ENCODE results near the gene PLAAT4. TPM values are rescaled to one million over a fixed set of nuclear protein-coding genes. Genes with fewer than 3 reads are reported as not detected.
"Not testable (repeated sequence)": the region's sequence is repeated elsewhere in the genome, so short reads cannot be mapped to it uniquely, and the experiment has no call there.

PLAAT4 gene
- polyA plus RNA-seq, 4 donors: 10.2 to 19.9 (median 12.1) TPM

DNA sequence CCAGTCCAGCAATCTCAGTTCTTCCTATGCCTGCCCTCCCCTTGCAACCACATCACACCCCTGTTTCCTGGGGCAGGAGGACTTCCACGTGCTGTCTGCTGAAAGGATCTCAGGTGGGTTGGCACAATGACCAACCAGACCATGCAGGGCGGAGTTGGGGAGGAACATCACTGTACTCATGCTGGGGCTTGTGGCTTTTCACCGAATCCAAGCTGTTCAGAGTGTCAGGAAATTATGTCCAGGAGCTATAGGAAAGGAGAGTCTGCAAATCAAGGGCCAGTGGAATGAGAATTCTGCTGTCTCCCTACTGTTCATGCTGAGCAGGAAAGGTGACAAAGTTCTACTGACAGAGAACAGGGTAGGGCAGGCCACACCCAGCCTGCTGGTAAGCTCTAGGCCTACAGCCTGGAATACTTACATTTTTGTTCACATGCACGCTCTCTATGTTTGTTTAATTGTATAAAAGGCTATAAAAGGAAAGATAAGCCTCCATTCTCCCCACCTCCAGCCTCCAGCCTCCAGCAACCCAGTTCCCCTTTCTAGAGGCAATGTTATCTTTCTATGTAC lies 28.3 kb downstream of the PLAAT4 start:
- no peak for DNase-seq (ENCODE audit: low read depth in 4 of 4, low spot score in 3 of 4)

DNA sequence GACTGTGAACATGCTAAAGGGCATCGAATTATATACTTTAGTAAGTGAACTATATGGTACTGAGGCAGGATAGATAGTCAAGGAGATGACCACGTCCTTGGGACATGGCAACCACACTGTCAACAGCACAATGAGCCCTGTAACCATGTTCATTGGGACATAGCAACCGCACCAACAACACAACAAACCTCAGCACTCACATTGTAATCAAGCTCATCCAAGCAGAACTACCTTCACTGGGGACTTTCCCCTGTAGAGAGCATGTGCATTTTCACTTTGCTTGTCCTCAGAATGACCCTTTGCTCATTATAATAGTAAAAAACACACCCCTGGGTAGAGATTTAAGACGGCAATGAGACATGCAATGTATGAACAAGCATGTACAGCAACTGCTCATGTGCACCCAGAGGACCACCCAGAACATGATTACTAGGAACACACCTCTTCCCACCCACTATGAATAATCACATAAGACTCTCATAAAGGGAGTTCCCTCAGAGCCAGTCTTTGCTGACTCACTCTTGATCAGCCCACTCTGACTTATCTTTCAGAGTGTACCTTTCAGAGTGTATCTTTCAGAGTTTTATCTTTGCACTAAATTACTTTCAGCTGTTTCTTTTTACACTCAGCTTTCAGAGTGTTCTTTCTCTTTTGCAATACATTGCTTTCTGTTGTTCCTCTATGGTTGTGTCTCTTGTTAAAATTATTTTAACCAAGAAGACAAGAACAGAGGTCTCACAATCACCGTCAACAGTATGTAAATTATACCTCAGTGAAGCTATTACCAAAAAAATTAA lies 30.6 kb downstream of the PLAAT4 start:
- DNase-seq (ENCODE audit: low read depth in 4 of 4, low spot score in 3 of 4): peak in 2 of 4 donors; percentile 43 to 65

DNA sequence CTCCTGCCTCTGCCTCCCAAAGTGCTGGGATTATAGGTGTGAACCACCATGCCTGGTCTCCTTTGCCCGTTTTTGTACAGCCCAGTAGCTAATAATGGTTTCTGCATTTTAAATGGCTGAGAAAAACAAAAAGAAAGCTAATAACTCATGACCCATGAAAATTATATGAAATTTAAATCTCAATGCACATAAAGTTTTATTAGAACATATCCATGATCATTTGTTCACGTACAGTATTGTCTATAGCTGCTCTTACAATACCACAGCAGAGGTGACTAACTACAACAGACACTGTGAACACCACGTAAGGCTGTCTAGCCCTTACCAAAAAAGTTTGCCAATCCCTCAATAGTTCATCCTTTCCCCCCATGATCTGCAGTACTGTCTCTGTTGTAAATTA lies 33.0 kb downstream of the PLAAT4 start:
- DNase-seq (ENCODE audit: low read depth in 4 of 4, low spot score in 3 of 4): no peak

DNA sequence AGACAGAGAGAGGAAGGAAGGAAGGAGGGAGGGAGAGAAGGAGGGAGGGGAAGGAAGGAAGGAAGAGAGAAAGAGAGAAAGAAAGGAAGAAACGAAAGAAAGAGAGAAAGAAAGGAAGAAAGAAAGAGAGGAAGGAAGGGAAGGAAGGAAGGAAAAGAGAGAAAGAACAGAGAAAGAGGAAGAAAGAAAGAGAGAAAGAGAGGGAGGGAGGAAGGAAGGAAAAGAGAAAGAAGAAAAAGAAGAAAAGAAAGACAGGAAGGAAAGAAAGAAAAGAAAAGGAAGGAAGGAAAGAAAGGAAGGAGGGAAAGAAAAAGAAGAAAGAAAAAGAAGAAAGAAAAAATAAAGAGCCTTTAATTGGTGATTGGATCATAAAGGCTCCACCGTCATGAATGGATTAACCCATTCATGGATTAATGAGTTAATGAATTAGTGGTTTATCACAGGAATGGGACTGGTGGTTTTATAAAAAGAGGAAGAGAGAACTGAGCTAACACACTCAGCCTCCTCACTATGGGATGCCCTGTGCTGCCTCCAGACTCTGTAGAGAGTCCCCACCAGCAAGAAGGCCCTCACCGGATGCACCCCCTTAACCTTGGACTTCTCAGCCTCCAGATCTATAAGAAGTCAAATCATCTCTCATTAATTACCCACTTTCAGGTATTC lies 35.5 kb downstream of the PLAAT4 start:
- no peak for DNase-seq (ENCODE audit: low read depth in 4 of 4, low spot score in 3 of 4)

DNA sequence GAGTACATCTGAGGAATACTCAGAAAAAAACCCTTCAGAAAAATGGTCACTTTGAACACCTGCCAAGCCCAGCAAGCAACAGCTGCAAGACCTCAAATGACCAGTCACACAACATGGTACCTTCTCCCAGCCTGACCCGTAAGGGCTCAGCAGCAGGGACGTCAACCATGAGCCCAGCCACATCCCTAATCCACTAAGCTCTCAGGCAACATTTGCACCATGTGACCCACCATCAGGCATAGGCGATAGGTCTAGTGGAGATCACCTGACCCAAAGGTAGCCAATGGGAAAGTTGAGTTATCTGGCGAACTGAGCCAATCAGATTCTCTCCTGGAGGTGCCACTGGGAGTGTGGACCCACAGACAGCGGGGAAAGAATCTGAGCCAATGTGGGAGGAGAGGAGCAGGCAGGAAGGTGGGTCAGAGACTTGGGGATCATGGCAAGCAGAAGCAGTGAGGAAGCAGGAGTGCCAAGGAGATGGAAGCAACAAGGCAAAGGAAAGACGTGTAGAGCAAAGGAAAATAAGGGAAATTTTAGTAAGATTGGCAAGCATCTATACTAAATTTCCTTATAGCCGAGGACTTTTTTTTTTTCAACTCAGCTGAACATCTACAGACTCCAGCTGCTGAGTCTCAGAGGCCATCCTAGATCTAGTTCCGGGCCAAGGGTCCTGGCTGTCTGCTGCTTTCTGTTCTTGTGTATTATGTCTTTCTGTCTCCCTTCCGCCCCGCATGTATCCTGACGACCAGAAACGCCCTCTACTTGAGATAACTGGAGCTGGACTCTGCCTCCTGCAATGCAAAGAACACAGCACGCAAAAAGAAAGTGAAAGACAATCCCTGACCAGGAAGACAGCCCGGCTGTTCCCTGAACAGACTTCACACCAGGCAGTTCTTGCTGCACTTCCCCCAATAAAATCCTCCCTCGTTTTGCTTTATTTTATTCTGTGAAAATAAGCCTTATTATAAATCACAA lies 37.6 kb downstream of the PLAAT4 start:
- peak; percentile 35 to 50 (median 48) for DNase-seq (ENCODE audit: low read depth in 4 of 4, low spot score in 3 of 4)

DNA sequence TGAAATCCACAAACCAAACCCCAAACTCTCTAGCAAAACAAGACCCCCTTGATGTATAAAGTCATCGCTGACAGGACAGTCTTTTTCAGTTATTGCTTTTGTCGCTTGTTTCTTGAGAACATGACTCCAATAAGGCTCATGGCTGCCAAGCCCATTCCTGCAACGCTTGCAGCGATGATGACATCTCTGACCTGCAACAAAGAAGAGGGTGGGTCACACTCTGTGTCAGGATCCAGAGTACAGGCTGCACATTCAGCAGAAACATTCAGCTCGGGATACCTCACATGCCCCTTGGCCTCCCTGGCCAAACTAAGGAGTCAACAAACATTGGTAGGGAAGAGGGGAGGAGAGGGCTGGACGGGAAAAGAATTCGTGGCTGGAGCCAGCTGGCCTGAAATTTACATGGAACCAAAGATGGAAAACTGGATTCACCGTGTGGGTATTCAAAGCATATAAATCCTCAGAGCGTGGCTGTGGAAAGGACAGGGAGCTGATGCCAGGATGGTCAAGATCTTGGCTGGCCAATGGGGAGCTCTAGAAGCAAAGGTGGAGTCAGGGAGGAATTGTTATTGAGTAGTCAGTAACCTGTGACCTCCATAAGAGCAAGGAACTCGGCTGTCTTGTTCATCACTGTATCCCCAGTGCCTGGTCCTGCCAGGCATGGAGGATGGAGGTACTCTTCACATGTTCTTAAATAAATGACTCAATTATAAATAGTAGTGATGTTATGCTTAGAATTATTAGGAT lies 38.4 kb downstream of the PLAAT4 start:
- no peak for DNase-seq (ENCODE audit: low read depth in 4 of 4, low spot score in 3 of 4)

DNA sequence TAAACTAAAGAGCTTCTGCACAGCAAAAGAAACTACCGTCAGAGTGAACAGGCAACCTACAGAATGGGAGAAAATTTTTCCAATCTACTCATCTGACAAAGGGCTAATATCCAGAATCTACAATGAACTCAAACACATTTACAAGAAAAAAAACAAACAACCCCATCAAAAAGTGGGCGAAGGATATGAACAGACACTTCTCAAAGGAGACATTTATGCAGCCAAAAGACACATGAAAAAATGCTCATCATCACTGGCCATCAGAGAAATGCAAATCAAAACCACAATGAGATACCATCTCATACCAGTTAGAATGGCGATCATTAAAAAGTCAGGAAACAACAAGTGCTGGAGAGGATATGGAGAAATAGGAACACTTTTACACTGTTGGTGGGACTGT lies 42.3 kb downstream of the PLAAT4 start:
- DNase-seq (ENCODE audit: low read depth in 4 of 4, low spot score in 3 of 4): not testable (repeated sequence)

DNA sequence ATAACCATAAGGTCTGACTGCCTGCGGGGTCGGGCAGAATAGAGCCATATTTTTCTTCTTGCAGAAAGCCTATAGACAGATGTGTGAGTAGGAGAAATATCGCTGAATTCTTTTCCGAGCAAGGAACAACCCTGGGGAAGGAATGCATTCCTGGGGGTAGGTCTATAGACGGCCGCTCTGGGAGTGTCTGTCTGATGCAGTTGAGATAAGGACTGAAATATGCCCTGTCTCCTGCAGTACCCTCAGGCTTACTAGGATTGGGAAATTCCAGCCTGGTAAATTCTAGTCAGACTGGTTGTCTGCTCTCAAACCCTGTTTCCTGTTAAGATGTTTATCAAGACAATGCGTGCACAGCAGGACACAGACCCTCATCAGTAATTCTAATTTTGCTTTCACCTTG lies 44.6 kb downstream of the PLAAT4 start:
- DNase-seq (ENCODE audit: low read depth in 4 of 4, low spot score in 3 of 4): not testable (repeated sequence)

DNA sequence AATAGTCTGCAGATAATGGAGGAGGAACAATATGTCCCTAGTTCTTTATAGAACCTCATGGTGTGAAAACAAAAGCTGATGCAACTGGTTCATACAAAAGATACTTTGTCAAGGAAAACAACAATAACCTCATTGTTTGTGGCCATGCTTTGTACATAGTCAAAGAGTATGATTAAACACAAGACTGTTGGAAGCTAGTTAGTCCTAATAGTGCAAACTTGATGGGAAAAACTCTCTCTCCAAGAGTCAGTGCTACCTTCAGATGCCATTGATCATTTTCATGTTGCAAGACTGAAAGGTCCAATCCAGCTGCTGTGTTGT lies 46.7 kb downstream of the PLAAT4 start:
- DNase-seq (ENCODE audit: low read depth in 4 of 4, low spot score in 3 of 4): no peak

DNA sequence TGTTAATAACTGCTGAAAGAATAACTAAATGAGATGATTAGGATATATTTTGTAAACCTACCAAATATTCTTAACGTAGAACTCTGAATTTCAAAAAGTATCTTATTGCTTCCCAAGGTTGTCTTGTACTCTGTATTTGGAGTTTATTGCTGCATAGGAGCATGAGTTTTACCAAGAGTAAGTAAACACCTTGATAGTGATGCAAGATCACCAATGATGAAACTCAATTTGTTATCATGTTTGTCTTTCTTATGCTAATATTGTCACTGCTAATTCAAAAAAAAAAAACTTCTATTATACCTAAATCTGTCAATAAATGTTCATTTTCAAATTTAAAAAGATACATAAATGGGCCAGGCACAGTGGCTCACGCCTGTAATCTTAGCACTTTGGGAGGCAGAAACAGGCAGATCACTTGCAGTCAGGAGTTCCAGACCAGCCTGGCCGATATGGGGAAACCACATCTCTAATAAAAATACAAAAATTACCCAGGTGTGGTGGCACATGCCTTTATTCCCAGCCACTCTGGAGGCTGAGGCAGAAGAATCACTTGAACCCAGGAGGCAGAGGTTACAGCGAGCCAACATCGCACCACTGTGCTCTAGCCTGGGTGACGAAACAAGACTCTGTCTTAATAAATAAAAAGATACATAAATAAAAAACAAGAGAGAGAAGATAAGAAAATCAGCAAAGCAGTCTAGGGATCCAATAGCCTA lies 50.0 kb downstream of the PLAAT4 start:
- DNase-seq (ENCODE audit: low read depth in 4 of 4, low spot score in 3 of 4): no peak

DNA sequence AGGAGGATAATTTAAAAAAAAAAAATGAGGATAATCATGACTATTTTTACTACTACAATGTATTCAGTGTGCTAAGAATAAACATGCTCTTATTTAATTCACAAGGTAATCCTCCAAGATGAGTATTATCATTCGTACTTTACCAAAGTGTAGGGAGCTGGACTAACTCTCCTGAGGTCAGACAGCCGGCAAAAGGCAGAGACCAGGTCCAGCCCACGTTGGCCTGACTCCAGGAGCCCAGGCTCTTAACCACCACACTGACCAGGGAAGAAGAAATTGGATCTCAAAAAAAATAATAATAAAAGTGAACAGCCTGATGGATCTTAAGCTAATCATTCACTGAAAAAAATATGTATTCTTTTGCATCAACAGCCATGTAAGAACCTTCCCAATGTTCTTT lies 52.4 kb downstream of the PLAAT4 start:
- DNase-seq (ENCODE audit: low read depth in 4 of 4, low spot score in 3 of 4): no peak

DNA sequence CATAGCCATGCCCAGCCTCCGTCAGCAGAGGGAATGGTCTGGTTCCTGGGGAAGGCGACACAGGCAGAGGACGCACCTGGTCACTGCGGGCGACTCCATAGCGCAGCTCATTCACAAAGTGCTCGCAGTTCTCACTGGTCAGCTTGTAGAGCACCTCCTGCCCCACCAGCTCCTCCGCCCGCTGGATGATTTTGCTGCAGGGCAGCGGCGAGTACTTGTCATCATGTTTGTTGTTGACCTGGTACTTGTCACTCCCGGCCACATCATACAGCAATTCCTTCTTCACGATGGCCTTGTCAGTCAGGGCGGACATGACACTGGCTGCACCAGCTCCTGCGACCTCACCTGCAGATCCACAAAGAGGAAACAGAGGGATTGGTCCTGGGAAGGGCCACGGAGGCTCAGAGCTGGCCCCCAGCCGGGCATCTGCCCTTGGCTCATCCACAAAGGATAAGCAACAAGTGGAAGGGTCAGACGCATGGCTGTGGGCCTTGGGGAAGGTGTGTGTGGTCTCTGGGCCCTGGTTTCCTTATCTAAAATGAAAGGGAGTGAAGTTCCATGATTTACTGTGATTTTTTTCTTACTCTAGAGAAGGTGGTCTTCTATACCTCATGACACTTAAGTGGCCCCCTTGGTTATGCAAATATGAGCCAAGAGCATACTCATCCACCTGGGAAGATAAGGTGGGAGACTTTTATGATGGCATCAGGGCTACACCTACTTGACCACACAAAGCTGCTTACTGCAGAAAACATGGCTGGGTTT lies 53.6 kb downstream of the PLAAT4 start:
- DNase-seq (ENCODE audit: low read depth in 4 of 4, low spot score in 3 of 4): no peak

DNA sequence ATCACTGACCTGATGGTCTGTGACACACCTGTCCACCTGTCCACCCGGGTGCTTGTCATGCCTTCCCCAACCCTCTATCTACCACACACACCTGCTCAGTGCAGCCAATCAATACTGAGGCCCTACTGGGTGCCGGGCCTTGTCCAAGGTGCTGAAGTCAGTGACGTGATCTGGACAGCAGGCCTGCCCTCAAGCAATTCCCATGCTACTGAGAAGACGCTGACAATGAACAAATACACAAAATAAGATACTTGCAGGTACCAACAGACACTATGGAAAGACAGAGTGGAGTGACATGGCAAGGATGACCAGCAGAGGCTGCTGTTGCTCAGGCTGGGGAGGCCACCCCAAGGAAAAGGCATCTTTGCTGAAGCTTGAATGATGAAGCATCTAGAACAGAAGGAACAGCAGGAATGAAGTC lies 56.4 kb downstream of the PLAAT4 start:
- no peak for DNase-seq (ENCODE audit: low read depth in 4 of 4, low spot score in 3 of 4)

DNA sequence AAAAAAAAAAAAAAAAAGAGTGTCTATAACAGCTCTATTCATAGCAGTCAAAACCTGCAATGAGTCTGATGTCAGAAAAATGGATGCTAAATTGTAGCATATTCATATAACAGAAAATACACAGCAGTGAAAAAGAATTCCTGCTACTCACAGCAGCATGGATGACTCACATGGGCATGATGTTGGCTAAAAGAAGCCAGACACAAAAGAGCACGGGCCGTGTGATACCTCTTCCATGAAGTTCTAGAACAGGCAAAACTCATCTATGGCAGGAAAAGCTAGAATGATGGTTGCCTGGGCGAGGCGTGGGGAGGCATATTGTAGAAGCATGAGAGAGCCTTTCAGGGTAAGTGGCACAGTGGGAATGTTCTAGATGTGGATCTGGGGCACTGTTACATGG lies 58.7 kb downstream of the PLAAT4 start:
- DNase-seq (ENCODE audit: low read depth in 4 of 4, low spot score in 3 of 4): no peak

Other genes with a start within 250 kb of the PLAAT4 start
- under 1 TPM in 2 of 4 donors, not detected in 2; 0.11 to 0.59 TPM for gene SLC22A9, start 167.0 kb upstream of the PLAAT4 start, polyA plus RNA-seq (ENCODE audit: insufficient read length in 4 of 4)
- gene PLAAT5, start 45.6 kb upstream of the PLAAT4 start, polyA plus RNA-seq (ENCODE audit: insufficient read length in 4 of 4): 10 to 100 TPM in 1 of 4 donors, 1 to 10 TPM in 1, under 1 TPM in 2; 0.50 to 10.9 (median 0.95) TPM
- gene LGALS12, start 30.7 kb upstream of the PLAAT4 start, polyA plus RNA-seq (ENCODE audit: insufficient read length in 4 of 4): 1 to 10 TPM in 1 of 4 donors, under 1 TPM in 3; 0.09 to 6.8 (median 0.24) TPM
- gene PLAAT2, start 26.6 kb downstream of the PLAAT4 start, polyA plus RNA-seq (ENCODE audit: insufficient read length in 4 of 4): under 1 TPM in 3 of 4 donors, not detected in 1; 0.30 to 0.73 (median 0.34) TPM
- gene PLAAT3, start 77.6 kb downstream of the PLAAT4 start, polyA plus RNA-seq (ENCODE audit: insufficient read length in 4 of 4): 10 to 100 TPM in 3 of 4 donors, 1 to 10 TPM in 1; 9.4 to 23.0 (median 13.2) TPM
- 10 to 100 TPM; 17.3 to 34.6 (median 21.8) TPM for gene ATL3, start 134.6 kb downstream of the PLAAT4 start, polyA plus RNA-seq (ENCODE audit: insufficient read length in 4 of 4)
- gene RTN3, start 144.7 kb downstream of the PLAAT4 start, polyA plus RNA-seq (ENCODE audit: insufficient read length in 4 of 4): 100 to 1,000 TPM; 122 to 198 (median 183) TPM
- gene ZFTA, start 232.0 kb downstream of the PLAAT4 start, polyA plus RNA-seq (ENCODE audit: insufficient read length in 4 of 4): 10 to 100 TPM; 41.2 to 64.7 (median 47.7) TPM

Measured in left renal pelvis (tissue), 4 donors.